Measurements from ENCODE around the gene PSMD13. TPM values are rescaled to one million over a fixed set of nuclear protein-coding genes. Genes with fewer than 3 reads are reported as not detected.

Gene PSMD13
- total RNA-seq, 1 experiment from 2014 or later = 92.7 TPM

DNA sequence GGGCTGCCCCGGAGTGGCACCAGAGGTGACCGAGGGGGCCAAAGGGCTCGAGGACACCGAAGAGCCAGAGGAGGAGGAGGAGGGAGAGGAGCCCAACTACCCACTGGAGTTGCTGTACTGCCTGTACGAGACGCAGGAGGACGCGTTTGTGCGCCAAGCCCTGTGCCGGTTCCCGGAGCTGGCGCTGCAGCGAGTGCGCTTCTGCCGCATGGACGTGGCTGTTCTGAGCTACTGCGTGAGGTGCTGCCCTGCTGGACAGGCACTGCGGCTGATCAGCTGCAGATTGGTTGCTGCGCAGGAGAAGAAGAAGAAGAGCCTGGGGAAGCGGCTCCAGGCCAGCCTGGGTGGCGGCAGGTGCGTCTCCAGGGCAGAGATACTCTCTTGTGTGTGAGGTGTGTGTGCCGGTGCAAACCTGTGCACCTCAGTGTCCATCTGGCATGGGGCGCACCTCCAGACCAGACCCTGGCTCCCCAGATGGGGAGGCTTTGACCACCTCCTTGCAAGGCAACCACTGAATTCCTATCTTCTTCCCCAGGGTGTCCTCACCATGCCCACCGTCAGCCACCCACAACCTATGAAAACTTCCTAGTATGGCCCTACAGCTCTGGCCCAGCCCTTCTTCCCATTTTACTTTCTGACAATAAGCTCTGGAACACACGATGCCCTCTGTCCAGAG is 44.8 kb downstream of the PSMD13 start:
- no peak for DNase-seq
- Histone ChIP-seq H3K9ac (ENCODE audit: low read length) (no peak overlapping the region), H3K4me2 (ENCODE audit: low read depth, low read length, poor library complexity, severe bottlenecking) (no peak overlapping the region), H3K36me3 (ENCODE audit: insufficient read depth, low read length) (no peaks in the 10 kb centered on the region), H3K27me3 (ENCODE audit: low read length) (no peaks in the 10 kb centered on the region), H3K79me2 (ENCODE audit: low read length) (no peaks in the 10 kb centered on the region), H3K9me3 (ENCODE audit: low read length) (no peaks in the 10 kb centered on the region), H3K4me3 (ENCODE audit: low read length) (no peak overlapping the region), H2AFZ (ENCODE audit: low read length) (no peak overlapping the region), H3K9me2 (replicated peaks; ENCODE audit: insufficient read depth, low read length) (no peaks in the 10 kb centered on the region), H4K20me1 (ENCODE audit: insufficient read depth, low read depth, low read length) (no peaks in the 10 kb centered on the region), H3K4me1 (ENCODE audit: low read length) (no peaks in the 10 kb centered on the region), H3K27ac (ENCODE audit: low read length) (no peak overlapping the region)

DNA sequence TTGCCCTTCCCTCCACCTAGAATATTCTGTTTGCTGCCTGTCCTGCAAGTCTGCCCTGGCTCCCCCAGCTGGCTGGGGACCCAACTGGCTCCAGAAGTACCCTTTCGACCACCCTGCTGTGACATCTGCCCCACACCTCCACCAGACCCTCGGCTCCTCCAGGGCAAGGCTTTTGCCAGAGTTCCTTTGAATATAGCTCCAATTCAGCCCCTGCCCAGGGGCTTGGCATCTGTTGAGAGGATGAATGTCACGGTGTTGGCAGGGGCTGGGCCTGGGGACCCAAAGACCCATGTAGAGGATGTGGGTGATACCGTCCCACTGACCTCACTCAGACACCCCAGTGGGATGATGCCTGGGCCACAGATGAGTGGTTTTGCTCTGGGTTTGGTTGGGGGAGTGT is 45.4 kb downstream of the PSMD13 start:
- Histone ChIP-seq H3K27me3 (ENCODE audit: low read length) (no peaks in the 10 kb centered on the region), H3K27ac (ENCODE audit: low read length) (no peak overlapping the region), H3K4me3 (ENCODE audit: low read length) (no peak overlapping the region), H3K9me3 (ENCODE audit: low read length) (no peaks in the 10 kb centered on the region), H2AFZ (ENCODE audit: low read length) (no peak overlapping the region), H3K9me2 (replicated peaks; ENCODE audit: insufficient read depth, low read length) (no peaks in the 10 kb centered on the region), H3K9ac (ENCODE audit: low read length) (no peak overlapping the region), H3K79me2 (ENCODE audit: low read length) (no peaks in the 10 kb centered on the region), H3K4me2 (ENCODE audit: low read depth, low read length, poor library complexity, severe bottlenecking) (no peak overlapping the region), H4K20me1 (ENCODE audit: insufficient read depth, low read depth, low read length) (no peaks in the 10 kb centered on the region), H3K4me1 (ENCODE audit: low read length) (no peaks in the 10 kb centered on the region), H3K36me3 (ENCODE audit: insufficient read depth, low read length) (no peaks in the 10 kb centered on the region)
- DNase-seq = no peak

DNA sequence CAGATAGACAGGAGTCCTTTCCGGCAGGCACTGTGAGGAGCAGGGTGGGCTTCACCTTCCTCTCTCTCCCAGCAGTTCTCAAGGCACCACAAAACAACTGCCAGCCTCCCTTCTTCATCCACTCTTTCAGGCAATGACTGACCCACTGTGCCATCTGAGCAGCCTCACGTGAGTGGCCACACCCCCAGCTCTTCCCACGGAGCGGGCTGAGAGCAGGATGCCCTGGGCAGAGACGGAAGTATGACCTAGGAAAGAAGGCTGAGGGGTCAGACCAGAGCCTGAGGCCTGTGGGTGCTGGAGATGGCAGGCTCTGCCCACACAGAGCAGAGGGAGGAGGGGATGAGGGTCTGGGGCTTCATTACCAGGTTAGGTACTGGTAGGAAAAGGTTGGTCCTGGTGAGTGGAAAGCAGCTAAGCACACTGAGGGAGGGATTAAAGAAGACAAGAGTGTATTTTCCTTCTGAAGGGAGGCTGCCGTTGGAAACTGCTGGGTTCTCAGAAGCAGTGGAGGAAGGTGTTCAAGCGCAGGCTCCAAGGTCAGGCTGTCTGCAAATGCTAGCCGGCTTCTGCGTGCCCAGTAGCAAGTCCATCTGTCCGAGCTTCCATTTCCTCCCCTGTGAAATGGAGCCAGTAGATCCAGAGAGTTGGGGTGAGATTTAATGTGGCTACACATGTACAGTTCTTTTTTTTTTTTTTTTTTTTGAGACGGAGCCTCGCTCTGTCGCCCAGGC is 46.0 kb downstream of the PSMD13 start:
- Histone ChIP-seq H3K4me3 (ENCODE audit: low read length) (no peak overlapping the region), H3K36me3 (ENCODE audit: insufficient read depth, low read length) (no peaks in the 10 kb centered on the region), H3K27me3 (ENCODE audit: low read length) (no peaks in the 10 kb centered on the region), H2AFZ (ENCODE audit: low read length) (no peak overlapping the region), H3K4me2 (ENCODE audit: low read depth, low read length, poor library complexity, severe bottlenecking) (no peak overlapping the region), H3K9me2 (replicated peaks; ENCODE audit: insufficient read depth, low read length) (no peaks in the 10 kb centered on the region), H3K79me2 (ENCODE audit: low read length) (no peaks in the 10 kb centered on the region), H4K20me1 (ENCODE audit: insufficient read depth, low read depth, low read length) (no peaks in the 10 kb centered on the region), H3K9me3 (ENCODE audit: low read length) (no peaks in the 10 kb centered on the region), H3K4me1 (ENCODE audit: low read length) (no peaks in the 10 kb centered on the region), H3K9ac (ENCODE audit: low read length) (no peak overlapping the region), H3K27ac (ENCODE audit: low read length) (no peak overlapping the region)
- no peak for DNase-seq

DNA sequence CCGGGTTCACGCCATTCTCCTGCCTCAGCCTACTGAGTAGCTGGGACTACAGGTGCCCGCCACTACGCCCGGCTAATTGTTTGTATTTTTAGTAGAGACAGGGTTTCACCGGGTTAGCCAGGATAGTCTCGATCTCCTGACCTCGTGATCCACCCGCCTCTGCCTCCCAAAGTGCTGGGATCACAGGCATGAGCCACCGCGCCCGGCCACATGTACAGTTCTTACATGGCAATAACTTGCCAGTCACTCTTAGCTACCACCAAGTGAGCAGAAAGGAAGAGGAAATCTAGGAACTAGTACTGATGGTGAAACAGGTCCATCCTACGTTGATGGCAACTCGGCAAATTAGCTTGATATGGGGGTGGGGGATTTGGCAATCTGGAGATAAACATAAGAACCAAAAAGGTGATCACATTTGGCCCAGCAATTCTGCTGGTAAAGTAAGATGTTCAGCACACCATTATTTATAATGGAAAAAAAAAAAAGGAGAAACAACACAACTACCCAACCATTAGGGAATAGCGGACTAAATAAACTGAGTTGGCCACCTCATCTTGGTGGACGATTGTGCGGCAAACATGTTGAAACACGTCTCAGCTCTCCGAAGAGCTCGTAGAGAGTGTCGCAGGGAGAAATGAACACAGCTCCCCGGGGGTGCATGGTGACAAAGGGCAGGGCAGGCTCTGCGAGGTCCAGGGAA is 46.8 kb downstream of the PSMD13 start:
- Histone ChIP-seq H3K27me3 (ENCODE audit: low read length) (no peaks in the 10 kb centered on the region), H3K4me3 (ENCODE audit: low read length) (no peak overlapping the region), H3K4me1 (ENCODE audit: low read length) (peaks cover 4% of the 10 kb centered on the region; the same call in 1 of the 2 replicates), H3K9me3 (ENCODE audit: low read length) (no peaks in the 10 kb centered on the region), H3K36me3 (ENCODE audit: insufficient read depth, low read length) (no peaks in the 10 kb centered on the region), H3K27ac (ENCODE audit: low read length) (no peak overlapping the region), H3K9me2 (replicated peaks; ENCODE audit: insufficient read depth, low read length) (no peaks in the 10 kb centered on the region), H2AFZ (ENCODE audit: low read length) (no peak overlapping the region), H3K79me2 (ENCODE audit: low read length) (no peaks in the 10 kb centered on the region), H4K20me1 (ENCODE audit: insufficient read depth, low read depth, low read length) (no peaks in the 10 kb centered on the region), H3K4me2 (ENCODE audit: low read depth, low read length, poor library complexity, severe bottlenecking) (no peak overlapping the region), H3K9ac (ENCODE audit: low read length) (no peak overlapping the region)
- no peak for DNase-seq

DNA sequence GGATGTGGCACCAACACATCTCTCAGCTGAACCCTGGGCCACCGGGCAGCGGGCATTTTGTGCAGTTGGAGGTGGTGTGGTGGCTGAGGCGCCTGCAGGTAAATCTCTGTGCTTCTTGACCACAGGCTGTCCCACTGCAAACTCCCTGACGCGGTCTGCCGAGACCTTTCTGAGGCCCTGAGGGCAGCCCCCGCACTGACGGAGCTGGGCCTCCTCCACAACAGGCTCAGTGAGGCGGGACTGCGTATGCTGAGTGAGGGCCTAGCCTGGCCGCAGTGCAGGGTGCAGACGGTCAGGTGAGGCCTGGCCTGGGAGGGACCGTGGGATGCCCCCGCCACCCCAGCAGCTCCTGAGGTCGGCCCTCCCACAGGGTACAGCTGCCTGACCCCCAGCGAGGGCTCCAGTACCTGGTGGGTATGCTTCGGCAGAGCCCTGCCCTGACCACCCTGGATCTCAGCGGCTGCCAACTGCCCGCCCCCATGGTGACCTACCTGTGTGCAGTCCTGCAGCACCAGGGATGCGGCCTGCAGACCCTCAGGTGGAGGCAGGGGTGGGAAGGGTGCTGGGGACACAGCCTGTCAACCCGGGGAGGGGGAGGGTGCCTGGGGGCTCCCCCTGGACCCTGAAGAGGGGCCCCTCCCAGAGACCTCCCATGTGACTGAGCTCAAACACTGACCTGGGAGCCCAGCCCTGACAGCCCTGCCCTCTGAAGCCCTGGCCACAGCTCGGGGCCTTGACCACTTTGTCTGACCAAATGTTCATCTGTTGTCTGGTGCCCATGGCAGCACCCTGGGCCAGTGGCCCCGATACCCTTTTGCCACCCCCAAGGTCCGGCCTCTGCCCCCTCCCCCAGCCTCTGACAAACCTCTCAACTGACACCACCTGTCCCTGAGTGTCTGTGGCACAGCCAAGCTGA is 47.6 kb downstream of the PSMD13 start:
- H3K4me3 ChIP-seq (ENCODE audit: low read length) = no peak overlapping the region
- H3K4me2 ChIP-seq (ENCODE audit: low read depth, low read length, poor library complexity, severe bottlenecking) = no peak overlapping the region
- no peaks in the 10 kb centered on the region for H3K9me2 ChIP-seq (replicated peaks; ENCODE audit: insufficient read depth, low read length)
- no peaks in the 10 kb centered on the region for H3K9me3 ChIP-seq (ENCODE audit: low read length)
- no peaks in the 10 kb centered on the region for H3K79me2 ChIP-seq (ENCODE audit: low read length)
- no peaks in the 10 kb centered on the region for H3K36me3 ChIP-seq (ENCODE audit: insufficient read depth, low read length)
- peaks cover 5% of the 10 kb centered on the region; the same call in 1 of the 2 replicates for H3K4me1 ChIP-seq (ENCODE audit: low read length)
- H4K20me1 ChIP-seq (ENCODE audit: insufficient read depth, low read depth, low read length) = no peaks in the 10 kb centered on the region
- H3K9ac ChIP-seq (ENCODE audit: low read length) = no peak overlapping the region
- no peak overlapping the region for H3K27ac ChIP-seq (ENCODE audit: low read length)
- no peaks in the 10 kb centered on the region for H3K27me3 ChIP-seq (ENCODE audit: low read length)
- H2AFZ ChIP-seq (ENCODE audit: low read length) = no peak overlapping the region
- no peak for DNase-seq

DNA sequence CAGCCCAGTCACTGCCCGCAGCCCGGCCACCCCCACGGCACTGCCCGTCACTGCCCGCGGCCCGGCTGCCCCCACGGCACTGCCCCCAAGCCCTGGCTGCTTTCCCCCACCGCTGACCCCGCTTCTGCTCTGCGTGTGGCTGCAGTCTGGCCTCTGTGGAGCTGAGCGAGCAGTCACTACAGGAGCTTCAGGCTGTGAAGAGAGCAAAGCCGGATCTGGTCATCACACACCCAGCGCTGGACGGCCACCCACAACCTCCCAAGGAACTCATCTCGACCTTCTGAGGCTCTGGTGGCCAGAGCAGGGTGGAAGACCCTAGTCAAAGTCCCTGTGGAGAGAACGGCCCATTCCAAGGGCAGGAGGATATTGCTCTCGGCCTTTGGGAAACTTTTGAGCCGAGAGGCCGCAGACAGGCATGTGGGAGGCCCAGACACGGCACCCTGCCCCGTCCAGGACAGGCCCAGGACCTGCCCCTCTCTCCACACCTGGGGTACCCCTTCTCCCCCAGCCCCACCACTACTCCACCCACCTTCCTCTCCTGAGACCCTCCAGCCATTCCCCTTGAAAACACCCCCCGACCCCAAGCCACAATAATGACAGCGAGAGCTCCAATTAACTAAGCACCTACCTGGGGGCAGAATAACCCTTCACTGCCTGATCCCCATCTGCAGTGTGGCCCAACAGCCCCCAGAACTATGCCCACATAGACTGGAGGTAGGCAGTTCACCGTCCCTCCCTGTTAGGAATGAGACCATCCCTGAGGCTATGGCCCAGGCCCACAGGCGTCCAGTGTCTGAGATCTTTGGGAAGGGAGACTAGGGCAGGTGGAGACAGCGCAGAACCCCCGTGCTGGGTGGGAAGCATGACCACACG is 48.5 kb downstream of the PSMD13 start:
- no peak overlapping the region for H2AFZ ChIP-seq (ENCODE audit: low read length)
- H3K4me2 ChIP-seq (ENCODE audit: low read depth, low read length, poor library complexity, severe bottlenecking) = no peak overlapping the region
- H3K4me1 ChIP-seq (ENCODE audit: low read length) = peaks cover 10% of the 10 kb centered on the region
- H3K79me2 ChIP-seq (ENCODE audit: low read length) = no peaks in the 10 kb centered on the region
- H3K9me2 ChIP-seq (replicated peaks; ENCODE audit: insufficient read depth, low read length) = no peaks in the 10 kb centered on the region
- H3K9ac ChIP-seq (ENCODE audit: low read length) = no peak overlapping the region
- no peak overlapping the region for H3K4me3 ChIP-seq (ENCODE audit: low read length)
- no peaks in the 10 kb centered on the region for H3K27me3 ChIP-seq (ENCODE audit: low read length)
- DNase-seq = no peak
- no peaks in the 10 kb centered on the region for H3K9me3 ChIP-seq (ENCODE audit: low read length)
- H3K27ac ChIP-seq (ENCODE audit: low read length) = no peak overlapping the region
- H3K36me3 ChIP-seq (ENCODE audit: insufficient read depth, low read length) = no peaks in the 10 kb centered on the region
- no peaks in the 10 kb centered on the region for H4K20me1 ChIP-seq (ENCODE audit: insufficient read depth, low read depth, low read length)

DNA sequence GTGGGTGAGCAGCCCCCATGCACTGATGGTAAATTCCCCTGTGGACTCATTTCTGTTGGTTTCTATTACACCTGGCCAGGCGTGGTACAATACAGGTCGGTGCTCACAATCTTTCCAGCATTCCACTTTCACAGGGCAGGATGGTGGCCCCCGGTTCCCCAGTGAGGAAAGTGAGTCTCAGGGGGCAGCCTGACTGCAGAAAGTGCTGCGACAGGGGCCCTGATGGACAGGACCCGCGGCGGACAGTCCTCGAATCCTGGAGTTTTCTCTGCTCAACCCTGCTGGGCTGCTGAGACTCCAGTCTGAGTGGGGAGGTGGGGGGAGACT is 49.1 kb downstream of the PSMD13 start:
- H3K36me3 ChIP-seq (ENCODE audit: insufficient read depth, low read length) = no peaks in the 10 kb centered on the region
- no peak overlapping the region for H3K9ac ChIP-seq (ENCODE audit: low read length)
- H3K9me3 ChIP-seq (ENCODE audit: low read length) = no peaks in the 10 kb centered on the region
- H3K4me2 ChIP-seq (ENCODE audit: low read depth, low read length, poor library complexity, severe bottlenecking) = no peak overlapping the region
- no peak overlapping the region for H3K4me3 ChIP-seq (ENCODE audit: low read length)
- H3K27ac ChIP-seq (ENCODE audit: low read length) = no peak overlapping the region
- H2AFZ ChIP-seq (ENCODE audit: low read length) = no peak overlapping the region
- peaks cover 10% of the 10 kb centered on the region for H3K4me1 ChIP-seq (ENCODE audit: low read length)
- no peak for DNase-seq
- no peaks in the 10 kb centered on the region for H3K79me2 ChIP-seq (ENCODE audit: low read length)
- H3K27me3 ChIP-seq (ENCODE audit: low read length) = no peaks in the 10 kb centered on the region
- H4K20me1 ChIP-seq (ENCODE audit: insufficient read depth, low read depth, low read length) = no peaks in the 10 kb centered on the region
- H3K9me2 ChIP-seq (replicated peaks; ENCODE audit: insufficient read depth, low read length) = no peaks in the 10 kb centered on the region
